Measurements from ENCODE around the gene C2CD3.

The C2CD3 gene

DNA sequence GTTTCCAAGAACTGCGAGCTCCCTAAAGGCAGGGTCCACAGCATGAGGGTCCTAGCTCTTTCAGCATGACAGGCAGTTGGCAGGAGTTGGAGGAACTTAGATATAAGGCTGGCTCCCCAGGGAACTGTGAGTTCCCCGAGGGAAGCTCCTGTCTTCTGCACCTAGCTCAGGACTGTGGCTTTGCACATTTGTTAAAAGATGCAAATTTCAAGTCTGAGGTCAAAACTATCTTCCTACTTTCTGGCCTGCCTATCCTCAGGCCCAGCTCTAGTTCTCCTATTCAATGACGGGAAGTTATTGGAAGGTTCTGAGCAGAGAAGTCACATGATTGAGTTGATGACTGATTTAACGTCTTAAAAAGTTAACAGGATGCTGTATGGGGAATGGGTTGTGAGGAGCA is 150.3 kb downstream of the C2CD3 start:
- no peak for DNase-seq (ENCODE audit: low read depth, low spot score)

DNA sequence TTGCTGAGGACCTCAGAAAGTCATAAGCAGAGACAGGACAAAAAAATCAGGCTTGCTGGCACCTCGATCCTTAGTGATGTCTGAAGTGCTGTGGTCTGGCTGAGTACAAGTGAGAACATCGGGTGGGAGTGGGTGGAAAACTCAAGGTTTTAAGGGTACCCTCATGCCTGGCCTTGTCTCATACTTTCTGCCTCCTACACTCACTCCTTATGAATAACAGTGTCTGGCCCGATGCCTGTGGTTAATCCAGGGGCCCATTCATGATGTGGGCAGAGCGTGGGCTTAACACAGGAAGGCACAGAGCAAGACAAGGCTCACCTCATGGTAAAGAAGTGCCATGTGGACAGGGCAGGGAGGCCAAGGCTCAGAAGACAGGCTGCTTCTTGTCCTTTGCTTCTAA is 150.9 kb downstream of the C2CD3 start:
- DNase-seq (ENCODE audit: low read depth, low spot score): peak; percentile 43

DNA sequence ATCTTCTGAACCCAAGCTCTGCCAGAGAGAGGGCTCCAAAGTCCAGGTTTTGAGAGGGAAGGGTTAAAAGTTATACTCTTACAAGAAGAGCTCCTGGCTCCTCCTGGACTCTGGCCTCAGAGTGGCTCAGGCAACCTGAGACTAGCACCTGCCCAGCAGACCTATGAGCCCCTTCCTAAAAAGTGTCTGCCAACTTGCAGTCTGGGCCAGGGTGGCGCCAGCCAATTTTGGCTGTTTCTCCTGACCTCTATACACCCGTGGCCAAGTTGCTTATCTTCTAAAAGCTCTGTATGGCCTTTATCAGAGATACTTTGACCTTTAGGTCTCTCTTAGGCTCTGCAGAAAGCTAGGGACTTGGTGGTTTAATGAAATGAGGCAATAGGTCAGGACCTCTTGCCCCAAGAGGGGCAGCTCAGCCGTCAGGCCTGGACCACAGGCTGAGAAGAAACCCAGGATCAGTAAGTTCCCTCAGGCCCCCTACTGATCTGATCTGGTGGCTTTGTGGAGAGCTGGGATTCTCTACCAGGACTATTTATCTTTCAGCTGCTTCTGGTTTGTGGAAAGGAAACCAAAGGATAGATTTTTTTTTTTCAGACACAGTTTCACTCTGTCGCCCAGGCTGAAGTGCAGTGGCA is 151.6 kb downstream of the C2CD3 start:
- DNase-seq (ENCODE audit: low read depth, low spot score): no peak

DNA sequence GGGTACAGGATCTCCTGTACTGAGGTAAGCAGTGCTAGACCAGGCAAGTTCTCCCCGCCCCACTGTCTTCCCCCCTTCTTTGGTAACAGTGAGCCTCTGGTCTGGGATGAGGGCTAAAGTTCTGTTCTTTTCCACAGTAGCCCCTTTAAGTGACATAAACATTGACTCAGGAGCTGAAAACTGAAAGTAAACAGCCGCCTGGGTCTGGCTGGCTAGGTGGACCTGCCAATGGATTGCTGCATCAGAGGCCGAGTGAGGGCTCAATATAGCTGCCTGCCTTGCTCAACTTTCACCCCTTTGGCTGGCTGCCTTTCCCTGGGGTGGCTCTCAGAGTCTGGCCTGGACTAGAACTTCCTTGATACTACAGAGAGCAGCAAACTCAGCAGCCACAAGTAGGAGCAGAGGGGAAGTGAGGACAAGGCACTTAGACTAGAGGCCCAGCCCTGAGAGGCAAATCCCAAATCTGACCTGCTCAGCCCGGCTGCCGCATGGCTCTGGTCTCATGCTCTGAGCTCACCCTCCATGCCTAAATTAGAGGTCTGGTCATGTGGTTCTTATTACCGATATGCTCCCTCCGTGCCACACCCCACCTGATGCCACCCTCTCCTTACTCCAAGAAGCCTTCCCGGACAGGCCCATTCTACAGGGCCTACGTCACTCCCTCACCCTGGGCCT is 152.3 kb downstream of the C2CD3 start:
- DNase-seq (ENCODE audit: low read depth, low spot score): peak; percentile 76

DNA sequence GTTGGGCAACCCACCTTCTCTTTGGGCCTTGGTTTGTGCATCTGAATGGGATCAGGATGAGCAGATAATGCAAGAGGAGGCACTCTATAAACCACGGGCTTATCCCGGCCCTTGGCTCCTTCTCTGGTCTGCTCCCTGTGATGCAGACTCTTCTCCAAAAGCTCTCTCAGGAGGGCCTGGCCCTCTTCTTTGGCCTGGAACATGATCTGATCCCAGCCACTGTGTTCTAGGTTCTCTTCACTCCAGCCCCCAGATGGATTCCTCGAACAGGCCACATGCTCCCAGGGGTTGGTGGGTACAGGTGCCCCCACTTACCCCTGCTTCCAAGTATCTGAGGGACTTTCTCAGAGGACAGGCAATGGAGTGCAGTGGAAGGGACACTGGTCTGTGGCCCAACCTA is 153.2 kb downstream of the C2CD3 start:
- no peak for DNase-seq (ENCODE audit: low read depth, low spot score)

DNA sequence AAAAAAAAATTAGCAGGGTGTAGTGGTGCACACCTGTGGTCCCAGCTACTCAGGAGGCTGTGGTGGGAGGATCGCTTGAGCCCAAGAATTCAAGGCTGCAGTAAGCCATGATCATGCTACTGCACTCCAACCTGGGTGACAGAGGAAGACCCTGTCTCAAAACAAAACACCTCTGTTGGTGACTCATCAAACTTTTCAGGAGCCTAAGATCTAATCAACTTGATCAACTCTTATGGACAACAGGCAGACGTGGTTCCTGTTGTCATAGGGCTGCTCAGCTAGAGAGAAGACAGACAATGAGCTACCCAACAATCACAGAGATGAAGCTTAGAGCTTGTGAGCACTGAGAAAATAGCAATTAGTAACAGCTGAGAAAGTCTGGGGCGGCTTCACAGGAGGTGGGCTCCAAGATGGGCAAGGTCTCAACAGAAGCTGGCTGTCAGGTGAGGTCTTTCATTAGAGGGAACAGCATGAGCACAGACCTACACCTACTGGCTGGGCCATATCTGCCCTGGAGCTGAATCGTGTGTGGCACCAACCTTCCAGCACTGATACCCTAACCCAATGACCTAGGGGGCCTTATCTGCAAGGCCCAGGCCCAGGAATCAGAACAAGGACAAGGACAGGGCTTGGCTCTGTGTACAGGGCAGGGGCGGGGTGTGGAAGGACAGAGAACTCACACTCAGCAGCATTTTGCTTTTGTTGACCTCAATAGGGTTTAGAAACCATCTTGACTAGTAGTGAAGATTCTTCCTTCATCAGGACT is 154.7 kb downstream of the C2CD3 start:
- DNase-seq (ENCODE audit: low read depth, low spot score): no peak

DNA sequence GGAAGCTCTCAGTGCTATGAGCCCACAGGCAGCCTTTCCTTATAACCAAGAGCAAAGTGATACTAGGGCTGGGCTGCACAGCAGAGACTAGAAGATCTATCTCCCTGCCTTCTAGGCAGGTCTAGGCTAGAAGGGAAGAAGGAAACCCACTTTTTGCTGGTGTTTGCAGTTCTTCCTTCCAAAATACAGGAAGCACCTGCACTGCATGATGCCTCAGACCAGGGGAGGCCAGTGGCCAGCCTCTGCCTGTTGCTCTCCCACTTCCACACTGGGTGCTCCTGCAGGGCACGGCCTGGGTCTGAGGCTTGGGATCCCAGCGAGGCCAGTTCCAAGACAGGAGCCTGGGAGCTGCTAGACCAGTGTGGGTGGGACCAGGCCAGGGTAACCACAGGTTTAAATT is 155.9 kb downstream of the C2CD3 start:
- DNase-seq (ENCODE audit: low read depth, low spot score): no peak

DNA sequence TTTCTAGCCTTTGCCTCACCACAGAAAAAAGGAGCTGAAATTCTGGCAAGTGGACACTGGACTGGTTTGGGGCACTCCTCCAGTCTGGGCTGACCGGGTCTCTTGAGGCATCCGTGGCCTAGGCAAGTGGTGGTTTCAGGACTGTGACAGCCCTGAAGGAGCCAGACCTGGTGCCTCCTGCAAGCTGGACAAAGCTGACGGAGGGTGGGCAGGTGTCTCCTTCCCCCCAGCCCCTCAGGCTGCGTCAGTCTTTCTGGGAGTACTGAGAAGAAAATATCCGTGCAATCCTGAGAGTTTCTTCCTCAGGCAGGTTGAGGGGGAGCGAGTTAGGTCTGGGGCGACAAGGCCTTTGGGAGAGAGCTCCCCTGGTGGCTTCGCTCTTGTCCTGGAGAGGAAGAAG is 157.7 kb downstream of the C2CD3 start:
- DNase-seq (ENCODE audit: low read depth, low spot score): no peak

DNA sequence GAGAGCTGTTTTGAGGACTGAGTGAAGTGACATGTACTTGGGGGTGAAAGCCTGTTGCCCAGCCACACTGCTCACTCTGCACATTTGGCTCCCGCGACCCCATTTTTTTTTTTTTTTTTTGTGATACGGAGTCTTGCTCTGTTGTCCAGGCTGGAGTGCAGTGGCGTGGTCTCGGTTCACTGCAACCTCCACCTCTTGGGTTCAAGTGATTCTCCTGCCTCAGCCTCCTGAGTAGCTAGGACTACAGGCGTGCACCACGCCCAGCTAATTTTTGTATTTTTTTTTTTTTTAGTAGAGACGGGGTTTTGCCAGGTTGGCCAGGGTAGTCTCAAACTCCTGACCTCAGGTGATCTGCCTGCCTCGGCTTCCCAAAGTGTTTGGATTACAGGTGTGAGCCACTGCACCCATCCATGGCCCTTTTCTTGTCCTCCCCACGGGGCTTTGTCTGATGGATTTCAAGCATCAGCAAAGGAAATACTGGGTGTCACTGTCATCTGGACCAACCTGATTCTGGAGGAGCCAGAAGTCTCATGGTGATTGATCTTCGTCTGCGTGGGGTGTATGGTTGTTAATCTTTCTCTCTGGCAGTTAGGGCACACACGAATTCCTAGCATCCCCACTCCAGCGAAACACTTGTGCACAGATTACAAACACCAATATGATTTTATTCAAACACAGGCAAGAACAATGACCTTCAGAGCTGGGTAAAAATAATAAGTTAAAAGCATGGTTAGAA is 158.6 kb downstream of the C2CD3 start:
- no peak for DNase-seq (ENCODE audit: low read depth, low spot score)

DNA sequence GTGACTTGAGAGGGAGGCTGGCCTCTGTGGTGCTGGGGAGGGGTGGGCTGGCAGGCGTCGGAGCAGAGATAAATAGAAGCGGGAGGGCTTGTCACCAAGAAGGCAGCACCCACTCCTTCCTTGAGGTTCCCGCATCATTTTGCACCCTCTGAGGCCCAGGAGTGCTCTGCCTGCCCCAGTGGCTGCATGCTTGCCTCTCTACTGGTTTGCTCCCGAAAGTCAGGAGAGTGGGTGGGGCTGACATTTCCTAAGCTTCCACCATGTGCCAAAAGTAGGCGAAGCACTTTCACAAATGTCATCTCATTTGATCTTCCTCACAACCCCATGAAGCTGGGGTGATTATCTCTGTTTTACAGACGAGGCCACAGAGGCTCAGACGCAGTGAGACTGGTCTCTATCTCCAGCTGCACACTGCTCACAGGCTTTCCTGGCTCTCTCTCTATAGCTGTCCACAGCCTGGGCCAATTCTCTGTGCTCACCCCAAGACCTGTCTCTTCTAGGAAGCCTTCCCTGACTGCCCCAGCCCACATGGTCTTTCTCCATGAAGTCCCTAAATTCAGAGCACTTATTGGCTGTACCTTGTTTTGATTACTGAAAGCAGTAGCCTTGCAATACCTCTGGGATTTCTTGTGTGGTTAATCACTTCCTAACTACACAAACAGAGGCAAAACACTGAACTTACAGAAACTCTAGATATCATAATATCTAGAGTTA is 159.3 kb downstream of the C2CD3 start:
- no peak for DNase-seq (ENCODE audit: low read depth, low spot score)

DNA sequence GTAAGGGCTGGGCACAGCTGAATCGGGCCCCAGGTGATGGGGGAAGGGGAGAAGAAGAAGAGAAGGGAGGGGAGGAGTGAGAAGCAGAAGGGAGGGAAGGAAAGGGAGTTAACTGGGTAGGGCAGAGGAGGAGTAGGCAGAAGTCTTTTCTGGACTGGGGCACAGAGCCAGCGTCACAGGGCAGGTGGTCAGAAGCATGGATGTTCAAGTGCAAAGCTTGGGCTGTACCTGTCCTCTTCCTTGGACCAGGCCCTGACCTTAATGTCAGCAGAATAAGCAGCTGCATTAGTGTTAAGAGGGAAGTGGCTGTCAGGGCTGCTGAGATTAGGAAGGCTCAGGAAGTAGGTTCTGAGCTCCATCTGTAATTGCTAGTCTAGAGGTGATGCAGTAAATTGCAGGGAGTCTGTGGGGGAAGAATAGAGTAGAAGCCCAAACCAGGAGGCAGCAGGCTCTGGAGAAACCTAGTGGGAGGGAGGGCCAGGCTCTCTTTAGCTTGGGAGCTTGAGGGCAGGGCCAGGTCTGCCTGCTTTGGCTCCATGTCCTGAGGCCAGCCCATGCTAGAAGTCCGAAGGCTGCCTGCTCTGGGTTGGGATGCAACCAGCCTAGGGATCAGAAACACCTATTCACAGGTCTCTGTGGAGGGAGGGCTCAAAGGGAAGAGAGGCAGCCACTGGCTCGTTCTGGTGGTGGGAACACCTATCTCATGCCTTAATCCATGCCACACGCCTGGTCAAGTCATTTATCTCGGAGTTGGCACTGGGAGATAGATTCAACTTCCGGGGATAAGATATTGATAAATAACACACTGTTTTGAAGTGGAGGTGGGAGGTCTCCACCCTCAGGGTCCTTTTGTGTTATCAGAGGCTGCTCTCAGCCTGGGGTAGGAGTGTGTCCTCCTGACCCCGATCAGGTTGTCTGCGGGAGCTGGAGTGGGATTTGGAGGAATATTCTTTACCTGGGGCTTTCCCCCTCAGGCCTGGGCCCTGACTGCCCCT is 160.2 kb downstream of the C2CD3 start:
- DNase-seq (ENCODE audit: low read depth, low spot score): no peak

DNA sequence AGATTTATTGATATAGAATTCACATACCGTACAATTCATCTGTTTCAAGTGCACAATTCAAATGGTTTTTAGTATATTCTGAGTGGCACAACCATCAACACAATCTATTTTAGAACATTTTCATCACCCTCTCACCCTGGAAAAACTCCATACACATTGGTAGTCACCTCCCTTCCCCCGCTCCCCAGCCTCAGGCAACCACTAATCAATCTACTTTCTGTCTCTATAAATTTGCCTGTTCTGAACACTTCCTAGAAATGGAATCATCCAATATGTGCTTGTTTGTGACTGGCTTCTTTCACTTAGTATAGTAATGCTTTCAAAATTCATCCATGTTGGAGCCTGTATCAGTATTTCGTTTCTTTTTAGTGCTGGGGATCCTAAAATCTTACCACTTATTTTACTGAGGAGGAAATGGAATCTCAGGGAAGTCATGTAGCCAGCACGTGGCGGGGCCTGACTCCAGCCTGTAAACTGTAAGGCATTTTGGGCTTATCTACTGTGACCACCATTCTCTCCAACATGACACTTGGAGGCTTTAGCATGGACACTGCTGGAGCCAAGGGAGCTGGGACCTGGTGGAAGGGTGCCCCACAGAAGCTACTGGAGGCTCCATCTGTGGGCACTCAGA is 161.0 kb downstream of the C2CD3 start:
- DNase-seq (ENCODE audit: low read depth, low spot score): no peak

DNA sequence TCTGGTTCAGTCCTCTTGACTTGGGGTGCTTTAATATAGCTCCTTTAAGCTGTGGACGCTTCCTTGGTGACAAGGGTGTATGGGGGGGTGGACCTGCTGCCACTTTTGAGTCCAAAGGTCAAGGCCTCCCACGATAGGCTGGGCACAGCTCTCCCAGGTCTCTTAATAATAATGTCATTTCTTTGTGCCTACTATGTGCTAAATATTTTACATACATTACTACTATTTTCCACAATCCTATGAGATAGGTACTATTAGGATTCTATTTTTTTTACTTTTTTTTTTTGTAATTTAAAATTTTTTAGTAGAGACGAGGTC is 161.6 kb downstream of the C2CD3 start:
- DNase-seq (ENCODE audit: low read depth, low spot score): no peak

DNA sequence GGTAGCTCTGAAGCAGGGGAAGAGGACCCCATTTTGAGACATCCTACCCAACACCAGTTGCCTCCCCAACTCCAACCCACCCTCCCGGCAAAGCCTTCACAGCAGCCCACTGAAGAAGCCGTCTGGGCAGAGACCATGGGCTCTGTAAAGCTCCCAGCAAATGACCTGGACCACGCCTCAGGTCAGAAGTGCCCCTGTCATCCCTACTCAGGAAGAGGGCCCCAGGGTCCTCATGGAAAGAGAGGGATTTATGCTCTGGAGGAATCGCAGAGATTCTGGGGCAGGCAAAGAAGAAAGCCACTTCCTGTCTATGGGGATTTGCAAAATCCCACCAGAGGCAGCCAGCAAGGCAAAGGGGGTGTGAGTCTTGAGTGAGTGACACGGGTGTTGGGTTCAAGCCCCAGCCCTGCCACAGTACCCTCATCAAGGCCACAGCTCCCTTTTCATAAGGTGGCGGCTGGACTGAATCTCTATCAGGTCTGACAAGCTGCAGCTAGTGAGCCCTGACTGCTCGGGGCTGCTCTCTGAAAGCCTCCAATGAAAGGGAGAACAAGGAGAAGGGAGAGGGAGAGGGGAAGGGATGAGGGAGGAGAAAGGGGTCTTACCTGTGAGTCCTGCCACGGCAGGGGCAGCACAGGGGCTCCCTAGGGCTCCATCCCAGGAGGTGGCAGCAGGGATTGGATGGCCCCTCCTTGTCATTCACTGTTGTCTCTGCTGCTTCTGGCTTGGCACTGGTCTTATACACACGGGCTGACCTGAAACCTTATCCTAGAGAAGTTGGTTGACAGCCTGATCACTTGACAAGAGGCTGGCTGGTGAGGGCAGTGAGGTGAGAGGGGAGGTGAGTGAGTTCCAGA is 162.2 kb downstream of the C2CD3 start, which contains the start of gene UCP3:
TSS of gene UCP3 (minus strand) at position 713 of the 857 bp plus-strand sequence. CDS start 2,043 bp downstream, outside the sequence.
- no peak for DNase-seq (ENCODE audit: low read depth, low spot score)

DNA sequence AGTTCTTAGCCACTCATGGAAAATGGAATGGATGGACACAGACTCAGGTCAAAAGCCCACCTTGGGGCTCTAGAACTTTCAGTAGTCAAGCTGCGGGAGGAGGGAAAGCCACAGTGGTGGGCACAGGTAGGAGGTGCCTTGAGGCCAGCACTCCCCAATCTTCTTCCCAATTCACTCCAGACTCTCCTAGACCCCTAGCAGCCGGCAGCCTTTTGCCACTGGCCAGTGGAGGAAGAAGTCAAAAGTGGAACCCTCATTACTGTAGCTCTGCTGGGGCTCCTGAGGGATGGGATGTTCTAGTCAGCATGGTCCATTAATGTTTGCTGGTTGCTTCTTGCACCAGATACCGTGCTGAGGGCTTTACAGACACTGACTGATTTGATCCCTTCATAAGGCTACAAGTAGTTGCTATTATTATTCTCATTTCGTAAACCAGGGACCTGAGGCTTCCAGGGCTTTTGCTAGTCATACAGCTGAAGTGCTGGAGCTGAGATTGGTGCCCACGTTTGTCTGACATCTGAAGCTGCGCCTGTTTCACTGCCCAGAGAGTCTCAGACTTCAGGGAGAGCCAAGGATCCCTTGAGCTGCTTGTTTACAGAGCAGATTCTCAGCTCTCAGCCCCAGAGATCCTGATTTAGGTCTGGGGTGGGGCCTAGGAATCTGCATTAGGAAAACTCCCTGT is 163.0 kb downstream of the C2CD3 start:
- no peak for DNase-seq (ENCODE audit: low read depth, low spot score)

DNA sequence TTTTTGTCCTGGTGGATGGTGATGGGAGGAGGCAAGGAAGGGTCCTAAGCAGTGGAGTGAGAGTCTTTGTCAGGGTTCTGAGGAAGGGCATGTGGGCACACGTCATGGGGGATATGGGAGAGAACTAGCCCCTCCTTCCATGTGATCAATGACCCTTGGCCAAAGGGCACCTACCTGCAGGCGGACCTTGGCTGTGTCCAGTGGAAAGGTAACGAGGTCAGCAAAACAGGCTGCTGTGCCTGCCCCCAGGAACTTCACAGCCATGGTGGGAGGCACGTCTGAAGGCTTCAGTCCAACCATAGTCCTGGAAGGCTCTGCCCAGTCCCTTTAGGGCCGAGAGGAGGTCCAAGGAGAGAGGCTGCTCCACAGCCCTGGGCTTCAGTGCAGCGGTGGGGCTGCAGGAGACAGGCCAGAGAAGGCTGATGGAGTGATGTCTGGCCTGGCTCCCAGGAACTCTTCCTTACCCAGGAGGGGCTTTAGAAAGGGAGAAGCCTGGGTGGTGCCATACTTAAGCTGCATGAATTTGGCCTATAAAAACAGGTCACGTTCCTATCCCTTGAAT is 164.0 kb downstream of the C2CD3 start:
- no peak for DNase-seq (ENCODE audit: low read depth, low spot score)

DNA sequence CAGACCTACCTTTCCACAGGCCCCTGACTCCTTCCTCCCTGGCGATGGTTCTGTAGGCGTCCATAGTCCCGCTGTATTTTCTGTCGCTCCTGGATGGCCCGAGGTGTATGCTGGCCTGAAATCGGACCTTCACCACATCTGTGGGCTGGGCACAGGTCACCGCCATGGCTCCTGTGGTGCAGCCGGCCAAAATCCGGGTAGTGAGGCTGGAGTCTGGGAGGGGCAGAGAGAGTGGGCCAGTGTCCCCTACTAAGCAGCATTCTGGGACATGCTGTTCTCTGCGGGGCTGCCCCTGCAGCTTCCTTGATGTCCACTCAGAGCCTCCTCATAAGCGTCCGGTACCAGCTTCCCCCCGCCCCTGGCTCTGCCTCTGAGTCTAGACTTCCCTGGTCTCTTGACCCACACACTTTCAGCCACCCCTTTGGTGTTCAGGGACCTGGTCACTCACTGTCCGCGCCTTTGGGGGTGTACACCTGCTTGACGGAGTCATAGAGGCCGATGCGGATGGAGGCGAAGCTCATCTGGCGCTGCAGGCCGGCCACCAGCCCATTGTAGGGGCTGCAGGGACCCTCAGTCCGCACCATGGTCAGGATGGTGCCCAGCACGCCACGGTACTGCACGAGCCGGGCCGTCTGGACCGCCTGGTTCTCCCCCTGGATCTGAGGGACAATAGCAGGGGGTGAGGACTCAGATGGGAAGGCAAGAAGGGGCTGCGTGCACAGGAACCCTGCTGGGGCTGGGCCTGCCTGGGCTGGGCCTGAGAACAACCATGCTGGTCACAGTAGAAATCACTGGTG is 164.9 kb downstream of the C2CD3 start:
- DNase-seq (ENCODE audit: low read depth, low spot score): no peak
